ENCODE data around the gene PIEZO1. TPM values are rescaled to one million over a fixed set of nuclear protein-coding genes. Genes with fewer than 3 reads are reported as not detected.

The PIEZO1 gene
- polyA plus RNA-seq, 1 of the 3 experiments (the other 2 are of a cell fraction) = 184 TPM

- TF ChIP-seq MXI1 (IDR thresholded peaks at IDR 0.05; ENCODE audit: low read depth, low read length) = no peak
Observed at GRCh38 chr16:88796278-88796677, 11.3 kb upstream of the PIEZO1 start (continued).

- WGBS (ENCODE audit: low lambda C conversion rate) = 64% methylated on average over 11 of the region's 35 CpGs
- TF ChIP-seq IRF3 (IDR thresholded peaks at IDR 0.05; ENCODE audit: low read depth, low read length) = no peak
- no peak for TF ChIP-seq RFX5 (IDR thresholded peaks at IDR 0.05; ENCODE audit: low read length)
- no peak for TF ChIP-seq FOXM1 (IDR thresholded peaks at IDR 0.05; ENCODE audit: low read depth)
- no peak for TF ChIP-seq GATA2 (CRISPR knock-in tag; IDR thresholded peaks at IDR 0.05)
- TF ChIP-seq YY1 (IDR thresholded peaks at IDR 0.05; ENCODE audit: low read depth) = no peak
- no peak for TF ChIP-seq RXRA (IDR thresholded peaks at IDR 0.05; ENCODE audit: borderline replicate concordance, low read depth)
- no peak for TF ChIP-seq CHD2 (IDR thresholded peaks at IDR 0.05; ENCODE audit: low read length, partially characterized antibody)
- TF ChIP-seq FOXJ3 (CRISPR knock-in tag; IDR thresholded peaks at IDR 0.05) = no peak
- no peak for TF ChIP-seq MEF2A (IDR thresholded peaks at IDR 0.05; ENCODE audit: borderline replicate concordance, low read depth)
- no peak for TF ChIP-seq EZH2phosphoT487 (IDR thresholded peaks at IDR 0.05; ENCODE audit: borderline replicate concordance, low read depth)
- TF ChIP-seq REST (IDR thresholded peaks at IDR 0.05; ENCODE audit: low read depth, low read length) = no peak
- no peak for TF ChIP-seq SIN3A (IDR thresholded peaks at IDR 0.05; ENCODE audit: borderline replicate concordance, low read depth, low read length)
- TF ChIP-seq JUND (IDR thresholded peaks at IDR 0.05) = no peak
- TF ChIP-seq USF2 (IDR thresholded peaks at IDR 0.05; ENCODE audit: borderline replicate concordance, low read depth, low read length) = no peak
- no peak for TF ChIP-seq NFIC (IDR thresholded peaks at IDR 0.05; ENCODE audit: borderline replicate concordance)
- no peak for TF ChIP-seq PBX3 (IDR thresholded peaks at IDR 0.05)
- TF ChIP-seq ZBTB33 (IDR thresholded peaks at IDR 0.05; ENCODE audit: borderline replicate concordance, low read depth) = no peak
- TF ChIP-seq USF1 (IDR thresholded peaks at IDR 0.05; ENCODE audit: borderline replicate concordance, low read depth) = no peak
- TF ChIP-seq FOSL2 (IDR thresholded peaks at IDR 0.05; ENCODE audit: borderline replicate concordance, low read depth) = no peak
- POLR2A ChIA-PET = no interaction called here
Observed at GRCh38 chr16:88793251-88793954, 8.4 kb upstream of the PIEZO1 start.

More at GRCh38 chr16:88793251-88793954, 8.4 kb upstream of the PIEZO1 start:
- CTCF ChIA-PET = interaction anchor here (0.9 to 1.2 kb wide), 3 partner anchors 37 to 374 kb away, joined by 3 read pairs; no protein-coding TSS in a partner anchor
- H3K4me3 ChIP-seq (ENCODE audit: low read depth in 2 of 2, low read length in 1 of 2) = no peak overlapping the region
- no peaks in the 10 kb centered on the region for H4K20me1 ChIP-seq (ENCODE audit: insufficient read depth)
- no peaks in the 10 kb centered on the region for H3F3A ChIP-seq (replicated peaks; ENCODE audit: insufficient read depth)
- no peak overlapping the region for H3K4me2 ChIP-seq
- no peak overlapping the region for H2AFZ ChIP-seq (ENCODE audit: low read depth)
- H3K27me3 ChIP-seq (ENCODE audit: insufficient read depth) = no peaks in the 10 kb centered on the region
- H3K79me2 ChIP-seq (ENCODE audit: insufficient read depth) = no peaks in the 10 kb centered on the region
- H3K36me3 ChIP-seq (replicated peaks in 1 of 2; ENCODE audit: control insufficient read depth in 1 of 2, insufficient read depth in 2 of 2, low read length in 1 of 2) = no peaks in the 10 kb centered on the region
- H3K9ac ChIP-seq = no peak overlapping the region
- H3K27ac ChIP-seq (ENCODE audit: low read depth in 2 of 2, low read length in 1 of 2) = no peak overlapping the region
- H3K9me2 ChIP-seq = no peaks in the 10 kb centered on the region
- no peak for DNase-seq
- no peaks in the 10 kb centered on the region; a peak in 1 of 4 replicates for H3K4me1 ChIP-seq (ENCODE audit: control insufficient read depth in 1 of 2, insufficient read depth in 2 of 2, low read depth in 1 of 2, low read length in 1 of 2)
- no peaks in the 10 kb centered on the region for H3K9me3 ChIP-seq

All from SK-N-SH (cell line).